ENCODE results near the gene HSDL2.

GRCh38 chr9:112380825-112381221 lies 915 bp downstream of the HSDL2 start:
- no peak for TF ChIP-seq CTCF (IDR thresholded peaks at IDR 0.05)
- TF ChIP-seq POLR2A (IDR thresholded peaks at IDR 0.05): no peak

Data from heart left ventricle (tissue), 13 donors.